ENCODE data around the gene MVD. TPM values are rescaled to one million over a fixed set of nuclear protein-coding genes. Genes with fewer than 3 reads are reported as not detected.
A peak's percentile ranks its signal among the peaks of the same experiment; 100 is the strongest.

MVD gene
- total and polyA plus RNA-seq, 2 of the 13 experiments (the other 11 are each of a cell fraction or from before 2014, with no cell fraction given), result 28.1 to 187 TPM

- H3K9ac ChIP-seq (ENCODE audit: insufficient read depth, low read depth, low read length), result no peak overlapping the region
- peak overlapping the region; percentile 65 for H3K27ac ChIP-seq (ENCODE audit: extremely low read length, insufficient read depth, low read length)
- H4K20me1 ChIP-seq (ENCODE audit: insufficient read depth, low read length), result peaks cover 8% of the 10 kb centered on the region; the same call in 1 of the 2 replicates
- FAIRE-seq, result peak; percentile 52
- no peak overlapping the region for H2AFZ ChIP-seq (ENCODE audit: low read length)
- in situ Hi-C loops (cut with HindIII; ENCODE audit: extremely low pct_ligation_motif_present, low pct_unique_long_range_greater_than_20kb) (no loop called here), intact Hi-C loops (cut with micrococcal nuclease; ENCODE audit: unreplicated experiment) (no loop called here)
- 94% methylated on average over 14 of the region's 14 CpGs for WGBS (ENCODE audit: low lambda C conversion rate)
- no peaks in the 10 kb centered on the region for H3K9me3 ChIP-seq (ENCODE audit: low read length)
- H3K4me3 ChIP-seq (replicated peaks in 1 of 3; ENCODE audit: insufficient read depth in 1 of 3, low read depth in 2 of 3, low read length in 3 of 3), result no peak overlapping the region
- no peak overlapping the region for H3K4me2 ChIP-seq (ENCODE audit: low read depth, low read length)
- H3K27me3 ChIP-seq (ENCODE audit: control insufficient read depth in 1 of 2, insufficient read depth in 2 of 2, low read length in 2 of 2), result no peaks in the 10 kb centered on the region
- peaks cover 36% of the 10 kb centered on the region for H3K4me1 ChIP-seq (ENCODE audit: insufficient read depth, low read length)
- no peak for ATAC-seq
- no peak for DNase-seq (ENCODE audit: low spot score)
- peaks cover 34 to 55% of the 10 kb centered on the region in 2 experiments for H3K36me3 ChIP-seq (replicated peaks in 1 of 2; ENCODE audit: control insufficient read depth in 1 of 2, insufficient read depth in 2 of 2, low read length in 2 of 2)
- peaks cover 15% of the 10 kb centered on the region for H3K79me2 ChIP-seq (ENCODE audit: insufficient read depth, low read length)
- CTCF ChIA-PET (ENCODE audit: low intra/inter-chr PET ratio, low total read pairs), result no interaction called here
- POLR2A ChIA-PET, result interaction anchor here (0.7 to 2.7 kb wide), 2 partner anchors 30 to 50 kb away, joined by 3 to 16 read pairs; partner anchors contain the start of gene ZC3H18
- BruUV-seq (replicated peaks), result no TSS peak
- TF ChIP-seq ZNF263 (CRISPR knock-in tag; IDR thresholded peaks at IDR 0.05) (0 out of 2 replicates have a peak, but pooled peaks have one; percentile 29), HDAC1 (CRISPR knock-in tag; IDR thresholded peaks at IDR 0.05) (no peak), ZNF430 (CRISPR knock-in tag; IDR thresholded peaks at IDR 0.05) (0 out of 2 replicates have a peak, but pooled peaks have one; percentile 36), ETV5 (CRISPR knock-in tag; IDR thresholded peaks at IDR 0.05; ENCODE audit: borderline replicate concordance) (0 out of 2 replicates have a peak, but pooled peaks have one; percentile 21), ZNF460 (CRISPR knock-in tag; IDR thresholded peaks at IDR 0.05; ENCODE audit: borderline replicate concordance) (peak; percentile 33; the same call in 1 of the 2 replicates), NONO (IDR thresholded peaks at IDR 0.05) (no peak), NONO (CRISPR knock-in tag; conservative IDR thresholded peaks at IDR 0.05) (no peak), SPEN (CRISPR knock-in tag; IDR thresholded peaks at IDR 0.05; ENCODE audit: low read depth) (0 out of 2 replicates have a peak, but pooled peaks have one; percentile 28), MTERF4 (CRISPR knock-in tag; IDR thresholded peaks at IDR 0.05) (no peak), ZBTB38 (CRISPR knock-in tag; IDR thresholded peaks at IDR 0.05) (peak; percentile 81), ZMYM2 (CRISPR knock-in tag; IDR thresholded peaks at IDR 0.05) (0 out of 2 replicates have a peak, but pooled peaks have one; percentile 9), IKZF5 (CRISPR knock-in tag; IDR thresholded peaks at IDR 0.05) (0 out of 2 replicates have a peak, but pooled peaks have one; percentile 7), ETS1 (CRISPR knock-in tag; IDR thresholded peaks at IDR 0.05) (no peak), ZNF770 (CRISPR knock-in tag; IDR thresholded peaks at IDR 0.05) (peak; percentile 59; the same call in 1 of the 2 replicates), U2AF1 (optimal IDR thresholded peaks at IDR 0.05; ENCODE audit: low read depth, low read length) (no peak), ZNF691 (CRISPR knock-in tag; IDR thresholded peaks at IDR 0.05; ENCODE audit: borderline replicate concordance, low read depth) (no peak)
Observed at GRCh38 chr16:88619859-88620815, 42.8 kb downstream of the MVD start.

Data from HepG2 (cell line).